C4-2B (cell line): ENCODE measurements around the gene CLC.
"Not testable (repeated sequence)": the region's sequence is repeated elsewhere in the genome, so short reads cannot be mapped to it uniquely, and the experiment has no call there.

Experiments
- ZFX ChIP-seq: fragments of 450-650 bp; IDR thresholded peaks from 2 replicates; pipeline ENCODE4 v1.6.1; 2017
- TF ChIP-seq, protein P1 (sequence below): fragments of 450-650 bp; conservative IDR thresholded peaks from 2 replicates; pipeline ENCODE4 v1.5.1; 2017; ENCODE audit warnings: mild to moderate bottlenecking

DNA sequence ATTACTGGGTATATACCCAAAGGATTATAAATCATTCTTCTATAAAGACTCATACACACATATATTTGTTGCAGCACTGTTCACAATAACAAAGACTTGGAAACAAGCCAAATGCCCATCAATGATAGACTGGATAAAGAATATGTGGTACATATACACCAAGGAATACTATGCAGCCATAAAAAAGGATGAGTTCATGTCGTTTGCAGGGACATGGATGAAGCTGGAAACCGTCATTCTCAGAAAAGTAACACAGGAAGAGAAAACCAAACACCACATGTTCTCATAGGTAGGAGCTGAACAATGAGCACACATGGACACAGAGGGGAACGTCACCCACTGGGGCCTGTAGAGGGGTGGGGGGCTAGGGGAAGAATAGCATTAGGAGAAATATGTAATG, 17.7 kb downstream of the CLC start:
- TF ChIP-seq, protein P1, sequence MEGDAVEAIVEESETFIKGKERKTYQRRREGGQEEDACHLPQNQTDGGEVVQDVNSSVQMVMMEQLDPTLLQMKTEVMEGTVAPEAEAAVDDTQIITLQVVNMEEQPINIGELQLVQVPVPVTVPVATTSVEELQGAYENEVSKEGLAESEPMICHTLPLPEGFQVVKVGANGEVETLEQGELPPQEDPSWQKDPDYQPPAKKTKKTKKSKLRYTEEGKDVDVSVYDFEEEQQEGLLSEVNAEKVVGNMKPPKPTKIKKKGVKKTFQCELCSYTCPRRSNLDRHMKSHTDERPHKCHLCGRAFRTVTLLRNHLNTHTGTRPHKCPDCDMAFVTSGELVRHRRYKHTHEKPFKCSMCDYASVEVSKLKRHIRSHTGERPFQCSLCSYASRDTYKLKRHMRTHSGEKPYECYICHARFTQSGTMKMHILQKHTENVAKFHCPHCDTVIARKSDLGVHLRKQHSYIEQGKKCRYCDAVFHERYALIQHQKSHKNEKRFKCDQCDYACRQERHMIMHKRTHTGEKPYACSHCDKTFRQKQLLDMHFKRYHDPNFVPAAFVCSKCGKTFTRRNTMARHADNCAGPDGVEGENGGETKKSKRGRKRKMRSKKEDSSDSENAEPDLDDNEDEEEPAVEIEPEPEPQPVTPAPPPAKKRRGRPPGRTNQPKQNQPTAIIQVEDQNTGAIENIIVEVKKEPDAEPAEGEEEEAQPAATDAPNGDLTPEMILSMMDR, result not testable (repeated sequence)
- not testable (repeated sequence) for TF ChIP-seq ZFX
